GM18870 (cell line): ENCODE data around the gene FGFR1OP2.
A peak's percentile ranks its signal among the peaks of the same experiment; 100 is the strongest.

ENCODE experiments used
- ATAC-seq: cut with Tn5 transposase; IDR thresholded peaks from one replicate; pipeline ENCODE4 v1.9.1; 2021; ENCODE audit warnings: moderate library complexity; ENCODE audit not compliant: unreplicated experiment

FGFR1OP2 gene

GRCh38 chr12:27000961-27001360, 62.7 kb downstream of the FGFR1OP2 start:
- ATAC-seq = no peak

- ATAC-seq = no peak
Measured at GRCh38 chr12:27001663-27002062, 63.4 kb downstream of the FGFR1OP2 start.

GRCh38 chr12:27002141-27002540, 63.9 kb downstream of the FGFR1OP2 start:
- ATAC-seq = no peak

GRCh38 chr12:27003421-27004381, 65.4 kb downstream of the FGFR1OP2 start:
- no peak for ATAC-seq

GRCh38 chr12:27005495-27005894, 67.2 kb downstream of the FGFR1OP2 start:
- ATAC-seq = no peak

GRCh38 chr12:27006797-27007467, 68.7 kb downstream of the FGFR1OP2 start:
- ATAC-seq = no peak

- no peak for ATAC-seq
Measured at GRCh38 chr12:27008081-27008480, 69.8 kb downstream of the FGFR1OP2 start.

GRCh38 chr12:27009881-27010301, 71.6 kb downstream of the FGFR1OP2 start:
- no peak for ATAC-seq

GRCh38 chr12:27012239-27012981, 74.1 kb downstream of the FGFR1OP2 start:
- no peak for ATAC-seq

GRCh38 chr12:27012982-27013255, 74.6 kb downstream of the FGFR1OP2 start:
- ATAC-seq = no peak

GRCh38 chr12:27013611-27014084, 75.4 kb downstream of the FGFR1OP2 start:
- ATAC-seq = peak; percentile 21

- ATAC-seq = peak; percentile 54
Measured at GRCh38 chr12:27014085-27014858, 76.0 kb downstream of the FGFR1OP2 start, which contains the start of gene TM7SF3. TM7SF3 (minus strand) TSS chr12:27014384; CDS start chr12:27014168, 216 bp downstream.

GRCh38 chr12:27014859-27015729, 76.8 kb downstream of the FGFR1OP2 start:
- no peak for ATAC-seq

GRCh38 chr12:27015730-27016076, 77.4 kb downstream of the FGFR1OP2 start:
- no peak for ATAC-seq
